ENCODE results near the gene SVBP. TPM values are rescaled to one million over a fixed set of nuclear protein-coding genes. Genes with fewer than 3 reads are reported as not detected.

SVBP gene
- total RNA-seq, 1 experiment from 2014 or later, result 32.6 TPM

DNA sequence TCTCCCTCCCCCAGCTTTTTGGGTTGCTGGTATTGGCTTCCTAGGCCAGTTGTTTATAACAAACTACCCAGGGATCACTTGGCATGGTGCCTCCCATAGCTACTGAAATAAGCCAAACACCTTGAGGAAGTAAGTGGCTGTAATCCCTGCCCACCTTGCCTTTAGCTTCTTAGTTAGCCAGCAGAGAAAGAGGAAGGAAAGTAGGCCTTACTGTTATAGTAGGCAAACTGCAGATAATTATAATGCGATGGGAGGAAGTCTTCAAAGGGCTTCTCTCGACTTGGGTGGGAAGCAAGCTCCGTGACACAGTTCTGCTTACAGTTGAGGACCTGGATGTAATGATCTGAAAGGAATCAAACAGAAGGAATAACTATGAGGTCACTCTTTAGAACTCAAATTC lies 58.6 kb downstream of the SVBP start:
- H4K20me1 ChIP-seq (ENCODE audit: insufficient read depth), result no peaks in the 10 kb centered on the region
- H3K4me1 ChIP-seq (replicated peaks; ENCODE audit: insufficient read depth), result no peaks in the 10 kb centered on the region
- no peak overlapping the region for H2AFZ ChIP-seq
- no peaks in the 10 kb centered on the region for H3K27me3 ChIP-seq (ENCODE audit: insufficient read depth, low read depth)
- H3K4me2 ChIP-seq, result no peak overlapping the region
- no peaks in the 10 kb centered on the region for H3K9me2 ChIP-seq (ENCODE audit: insufficient read depth)
- H3K27ac ChIP-seq, result no peak overlapping the region
- H3F3A ChIP-seq (ENCODE audit: insufficient read depth, low read depth), result no peaks in the 10 kb centered on the region; the same call in 1 of the 2 replicates
- TF ChIP-seq, protein P1, sequence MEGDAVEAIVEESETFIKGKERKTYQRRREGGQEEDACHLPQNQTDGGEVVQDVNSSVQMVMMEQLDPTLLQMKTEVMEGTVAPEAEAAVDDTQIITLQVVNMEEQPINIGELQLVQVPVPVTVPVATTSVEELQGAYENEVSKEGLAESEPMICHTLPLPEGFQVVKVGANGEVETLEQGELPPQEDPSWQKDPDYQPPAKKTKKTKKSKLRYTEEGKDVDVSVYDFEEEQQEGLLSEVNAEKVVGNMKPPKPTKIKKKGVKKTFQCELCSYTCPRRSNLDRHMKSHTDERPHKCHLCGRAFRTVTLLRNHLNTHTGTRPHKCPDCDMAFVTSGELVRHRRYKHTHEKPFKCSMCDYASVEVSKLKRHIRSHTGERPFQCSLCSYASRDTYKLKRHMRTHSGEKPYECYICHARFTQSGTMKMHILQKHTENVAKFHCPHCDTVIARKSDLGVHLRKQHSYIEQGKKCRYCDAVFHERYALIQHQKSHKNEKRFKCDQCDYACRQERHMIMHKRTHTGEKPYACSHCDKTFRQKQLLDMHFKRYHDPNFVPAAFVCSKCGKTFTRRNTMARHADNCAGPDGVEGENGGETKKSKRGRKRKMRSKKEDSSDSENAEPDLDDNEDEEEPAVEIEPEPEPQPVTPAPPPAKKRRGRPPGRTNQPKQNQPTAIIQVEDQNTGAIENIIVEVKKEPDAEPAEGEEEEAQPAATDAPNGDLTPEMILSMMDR (conservative IDR thresholded peaks at IDR 0.05), result no peak
- TF ChIP-seq EZH2 (IDR thresholded peaks at IDR 0.05; ENCODE audit: low read depth), result no peak
- CTCF ChIA-PET, result no interaction called here
- no TSS peak for BruUV-seq (replicated peaks)
- H3K4me3 ChIP-seq, result no peak overlapping the region
- H3K9me3 ChIP-seq (ENCODE audit: insufficient read depth, low read depth), result no peaks in the 10 kb centered on the region
- H3K79me2 ChIP-seq (ENCODE audit: low read depth), result no peaks in the 10 kb centered on the region
- H3K36me3 ChIP-seq (ENCODE audit: low read depth), result 0 out of 2 replicates have a peak, but pooled peaks cover 4% of the 10 kb centered on the region
- POLR2A ChIA-PET (ENCODE audit: unreplicated experiment), result no interaction called here
- no peak for DNase-seq
- intact Hi-C loops (cut with micrococcal nuclease; ENCODE audit: unreplicated experiment), result loop anchor here (5.0 kb wide), 1 partner anchor 181 kb away; no protein-coding TSS in a partner anchor

DNA sequence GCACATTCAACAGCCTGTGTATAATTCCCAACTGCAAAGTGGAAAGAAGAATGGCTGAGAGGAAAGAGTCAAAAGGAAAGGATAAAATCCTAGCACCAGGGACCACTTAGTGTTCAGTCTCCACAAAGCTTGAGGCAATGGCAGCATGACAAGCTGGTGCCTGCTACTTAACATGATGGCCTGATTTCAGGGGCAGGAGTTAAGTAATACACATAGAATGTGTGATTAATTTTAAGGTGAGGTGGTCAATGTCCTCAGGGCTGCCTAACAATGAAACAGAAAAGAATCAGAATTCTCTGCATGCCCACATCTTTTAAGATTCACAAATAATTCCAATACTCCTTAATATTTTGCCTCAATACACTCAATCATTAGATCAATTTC lies 59.3 kb downstream of the SVBP start:
- Histone ChIP-seq H3K4me1 (replicated peaks; ENCODE audit: insufficient read depth) (no peaks in the 10 kb centered on the region), H3K9me2 (ENCODE audit: insufficient read depth) (no peaks in the 10 kb centered on the region), H3K36me3 (ENCODE audit: low read depth) (0 out of 2 replicates have a peak, but pooled peaks cover 4% of the 10 kb centered on the region), H3K4me3 (no peak overlapping the region), H3F3A (ENCODE audit: insufficient read depth, low read depth) (no peaks in the 10 kb centered on the region; the same call in 1 of the 2 replicates), H4K20me1 (ENCODE audit: insufficient read depth) (no peaks in the 10 kb centered on the region), H3K27ac (no peak overlapping the region), H2AFZ (no peak overlapping the region), H3K9me3 (ENCODE audit: insufficient read depth, low read depth) (no peaks in the 10 kb centered on the region), H3K4me2 (no peak overlapping the region), H3K27me3 (ENCODE audit: insufficient read depth, low read depth) (no peaks in the 10 kb centered on the region), H3K79me2 (ENCODE audit: low read depth) (no peaks in the 10 kb centered on the region)
- no peak for DNase-seq
- no peak for TF ChIP-seq EZH2 (IDR thresholded peaks at IDR 0.05; ENCODE audit: low read depth)
- TF ChIP-seq, protein P1 (conservative IDR thresholded peaks at IDR 0.05), result no peak
- intact Hi-C loops (cut with micrococcal nuclease; ENCODE audit: unreplicated experiment), result loop anchor here (5.0 kb wide), 1 partner anchor 181 kb away; no protein-coding TSS in a partner anchor
- ChIA-PET POLR2A (ENCODE audit: unreplicated experiment) (no interaction called here), CTCF (no interaction called here)
- BruUV-seq (replicated peaks), result no TSS peak

Other genes starting within 250 kb of the SVBP start
- gene PPIH, start 159.0 kb downstream of the SVBP start, total RNA-seq (2021), result 82.7 and 102 TPM in 2 replicates
- gene YBX1, start 135.0 kb downstream of the SVBP start, total RNA-seq (2021), result 656 and 1,130 TPM in 2 replicates
- not detected in 2 replicates for gene CLDN19, start 77.2 kb downstream of the SVBP start, total RNA-seq (2021)
- gene P3H1, start 50.4 kb downstream of the SVBP start, total RNA-seq (2021), result 22.8 and 45.5 TPM in 2 replicates
- gene C1orf50, start 50.1 kb downstream of the SVBP start, total RNA-seq (2021), result 5.6 and 8.3 TPM in 2 replicates
- gene TMEM269, start 32.4 kb downstream of the SVBP start, total RNA-seq (2021), result 0.28 and 1.0 TPM in 2 replicates
- 20.8 and 31.2 TPM in 2 replicates for gene ERMAP, start 275 bp downstream of the SVBP start, total RNA-seq (2021)
- gene ZNF691, start 29.2 kb upstream of the SVBP start, total RNA-seq (2021), result 11.4 and 14.6 TPM in 2 replicates
- gene SLC2A1, start 141.5 kb upstream of the SVBP start, total RNA-seq (2021), result 327 and 337 TPM in 2 replicates

All from PC-9 (cell line).